ENCODE data around the gene RTL9. TPM values are rescaled to one million over a fixed set of nuclear protein-coding genes. Genes with fewer than 3 reads are reported as not detected.
"Not testable (repeated sequence)": the region's sequence is repeated elsewhere in the genome, so short reads cannot be mapped to it uniquely, and the experiment has no call there.

RTL9 gene
- total RNA-seq, 1 experiment from 2014 or later, result not detected

DNA sequence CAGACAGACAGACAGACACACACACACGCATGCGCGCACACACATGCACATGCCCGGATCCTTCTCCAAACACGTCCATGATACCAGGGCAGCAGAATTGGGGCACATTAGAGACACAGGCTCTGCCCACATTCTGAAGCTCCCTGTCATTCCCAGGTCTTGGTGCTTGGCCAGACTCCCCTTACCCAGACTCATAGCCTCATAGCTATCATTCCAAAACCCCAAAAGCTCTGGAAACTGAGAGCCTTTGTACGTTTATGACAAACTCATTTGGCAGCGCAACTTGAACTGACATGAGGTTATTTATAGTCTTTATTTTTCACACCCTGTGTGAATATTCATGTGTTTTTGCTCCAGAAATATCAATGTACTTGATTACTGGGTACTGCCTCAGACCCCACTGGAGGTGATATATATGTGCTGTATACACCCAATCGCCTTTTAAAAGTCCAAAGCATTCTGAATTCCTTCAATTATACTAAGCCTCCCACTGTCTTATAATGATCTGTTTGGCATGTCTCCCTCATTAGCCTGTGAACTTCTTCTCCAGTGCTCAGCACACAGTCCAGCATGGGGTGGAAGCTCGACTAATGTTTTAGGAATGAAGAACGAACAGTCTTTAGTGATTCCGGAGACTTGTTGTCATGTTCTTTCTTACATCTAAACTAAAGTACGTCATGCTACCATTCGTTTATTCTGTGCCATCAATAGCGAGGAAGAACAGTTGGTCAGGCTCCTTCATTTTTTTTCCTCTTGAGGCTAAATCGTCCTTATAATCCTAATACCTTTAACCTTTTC is 45.0 kb downstream of the RTL9 start:
- POLR2A ChIA-PET, result no interaction called here
- H3K9me3 ChIP-seq (ENCODE audit: control insufficient read depth, insufficient read depth, low read depth, low read length), result no peaks in the 10 kb centered on the region
- BruUV-seq (replicated peaks), result no TSS peak
- H3K36me3 ChIP-seq (ENCODE audit: control insufficient read depth, insufficient read depth, low read length), result no peaks in the 10 kb centered on the region
- in situ Hi-C loops (cut with HindIII; ENCODE audit: low pct_unique_long_range_greater_than_20kb, low sequenced_read_pairs) (no loop called here), intact Hi-C loops (cut with micrococcal nuclease; ENCODE audit: unreplicated experiment) (no loop called here)
- DNase-seq (ENCODE audit: low read depth, low spot score) (no peak), ATAC-seq (no peak)
- CTCF ChIA-PET, result no interaction called here
- no peak overlapping the region for H3K4me3 ChIP-seq (ENCODE audit: low read depth in 2 of 2, low read length in 2 of 2)
- no peak for TF ChIP-seq REST (IDR thresholded peaks at IDR 0.05; ENCODE audit: insufficient read depth in 1 of 2, low read depth in 2 of 2, low read length in 1 of 2)
- no peak for TF ChIP-seq CTCF (IDR thresholded peaks at IDR 0.05)
- no peak for TF ChIP-seq TCF7L2 (IDR thresholded peaks at IDR 0.05; ENCODE audit: low read depth, low read length)
- no peak for TF ChIP-seq POLR2AphosphoS5 (IDR thresholded peaks at IDR 0.05; ENCODE audit: low read depth, low read length)
- no peak overlapping the region for H3K27ac ChIP-seq (ENCODE audit: low read length)
- H3K27me3 ChIP-seq (ENCODE audit: control insufficient read depth, insufficient read depth, low read length), result peaks cover 7% of the 10 kb centered on the region
- no peaks in the 10 kb centered on the region for H3K4me1 ChIP-seq (ENCODE audit: control insufficient read depth, insufficient read depth, low read length)

- no peak overlapping the region for H3K27ac ChIP-seq (ENCODE audit: low read length)
- H3K27me3 ChIP-seq (ENCODE audit: control insufficient read depth, insufficient read depth, low read length), result 0 out of 2 replicates have a peak, but pooled peaks cover 5% of the 10 kb centered on the region
- H3K36me3 ChIP-seq (ENCODE audit: control insufficient read depth, insufficient read depth, low read length), result no peaks in the 10 kb centered on the region
- no peaks in the 10 kb centered on the region for H3K4me1 ChIP-seq (ENCODE audit: control insufficient read depth, insufficient read depth, low read length)
- POLR2A ChIA-PET, result no interaction called here
- no TSS peak for BruUV-seq (replicated peaks)
- in situ Hi-C loops (cut with HindIII; ENCODE audit: low pct_unique_long_range_greater_than_20kb, low sequenced_read_pairs) (no loop called here), intact Hi-C loops (cut with micrococcal nuclease; ENCODE audit: unreplicated experiment) (no loop called here)
- ATAC-seq (no peak), DNase-seq (ENCODE audit: low read depth, low spot score) (no peak)
- H3K4me3 ChIP-seq (ENCODE audit: low read depth in 2 of 2, low read length in 2 of 2), result no peak overlapping the region
- TF ChIP-seq SIN3A (IDR thresholded peaks at IDR 0.05; ENCODE audit: borderline replicate concordance, insufficient read depth, low read depth, low read length), result no peak
- no peak for TF ChIP-seq CTCF (IDR thresholded peaks at IDR 0.05)
- no peak for TF ChIP-seq POLR2AphosphoS5 (IDR thresholded peaks at IDR 0.05; ENCODE audit: low read depth, low read length)
- no peak for TF ChIP-seq TCF7L2 (IDR thresholded peaks at IDR 0.05; ENCODE audit: low read depth, low read length)
- no peak for TF ChIP-seq REST (IDR thresholded peaks at IDR 0.05; ENCODE audit: insufficient read depth in 1 of 2, low read depth in 2 of 2, low read length in 1 of 2)
- CTCF ChIA-PET, result no interaction called here
- no peaks in the 10 kb centered on the region for H3K9me3 ChIP-seq (ENCODE audit: control insufficient read depth, insufficient read depth, low read depth, low read length)
Measured at GRCh38 chrX:110404376-110404775, 45.7 kb downstream of the RTL9 start.

DNA sequence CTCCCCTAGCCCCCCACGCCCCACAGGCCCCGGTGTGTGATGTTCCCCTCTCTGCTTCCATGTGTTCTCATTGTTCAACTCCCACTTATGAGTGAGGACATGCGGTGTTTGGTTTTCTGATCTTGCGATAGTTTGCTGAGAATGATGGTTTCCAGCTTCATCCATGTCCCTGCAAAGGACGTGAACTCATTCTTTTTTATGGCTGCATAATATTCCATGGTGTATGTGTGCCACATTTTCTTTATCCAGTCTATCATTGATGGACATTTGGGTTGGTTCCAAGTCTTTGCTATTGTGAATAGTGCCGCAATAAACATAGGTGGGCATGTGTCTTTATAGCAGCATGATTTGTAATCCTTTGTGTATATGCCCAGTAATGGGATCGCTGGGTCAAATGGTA is 47.6 kb downstream of the RTL9 start:
- CTCF ChIA-PET, result interaction anchor here (1.6 kb wide), 1 partner anchor 260 kb away, joined by 4 read pairs; no protein-coding TSS in a partner anchor
- H3K27me3 ChIP-seq (ENCODE audit: control insufficient read depth, insufficient read depth, low read length); H3K4me3 ChIP-seq (ENCODE audit: low read depth in 2 of 2, low read length in 2 of 2); H3K4me1 ChIP-seq (ENCODE audit: control insufficient read depth, insufficient read depth, low read length); ATAC-seq; H3K36me3 ChIP-seq (ENCODE audit: control insufficient read depth, insufficient read depth, low read length); POLR2A ChIA-PET; intact Hi-C loops (cut with micrococcal nuclease; ENCODE audit: unreplicated experiment); H3K9me3 ChIP-seq (ENCODE audit: control insufficient read depth, insufficient read depth, low read depth, low read length); H3K27ac ChIP-seq (ENCODE audit: low read length); DNase-seq (ENCODE audit: low read depth, low spot score); in situ Hi-C loops (cut with HindIII; ENCODE audit: low pct_unique_long_range_greater_than_20kb, low sequenced_read_pairs); BruUV-seq (replicated peaks): not testable (repeated sequence)
